ENCODE data around the gene KRTAP10-11. TPM values are rescaled to one million over a fixed set of nuclear protein-coding genes. Genes with fewer than 3 reads are reported as not detected.

The KRTAP10-11 gene
- total and polyA plus RNA-seq, 8 donors, result not detected

DNA sequence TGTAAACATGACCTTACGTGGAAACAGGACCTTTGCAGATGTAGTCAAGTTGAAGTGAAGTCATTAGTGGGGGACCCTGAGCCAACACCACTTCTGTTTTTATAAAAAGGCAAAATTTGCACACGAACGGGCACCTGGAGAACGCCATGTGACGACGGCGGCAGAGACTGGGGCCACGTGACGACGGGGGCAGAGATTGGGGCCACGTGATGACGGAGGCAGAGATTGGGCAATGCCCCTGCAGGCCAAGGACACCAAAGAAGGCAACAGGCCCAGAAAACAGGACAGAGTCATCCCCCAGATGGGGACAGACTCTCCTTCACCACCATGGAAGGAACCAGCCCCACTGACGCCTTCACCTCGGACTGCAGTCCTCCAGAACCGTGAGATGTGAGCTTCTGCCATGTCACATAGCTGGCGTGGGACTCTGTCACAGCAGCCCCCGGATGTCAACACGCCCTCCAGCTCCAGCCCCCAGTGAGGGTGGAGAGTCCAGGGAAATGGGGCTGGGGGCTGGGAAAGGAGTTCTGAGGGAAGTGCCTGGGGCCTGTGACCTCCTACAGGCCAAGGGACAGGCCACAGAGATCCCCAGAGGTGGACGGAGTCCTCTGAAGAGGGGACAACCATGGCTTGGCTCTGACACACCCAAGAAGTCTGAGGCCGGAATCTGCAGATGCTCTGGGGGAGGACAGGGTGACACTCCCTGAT, 4.2 kb downstream of the KRTAP10-11 start:
- Histone ChIP-seq H3K4me1 (no peaks in the 10 kb centered on the region), H3K9me3 (no peaks in the 10 kb centered on the region), H3K36me3 (no peaks in the 10 kb centered on the region), H3K27me3 (no peaks in the 10 kb centered on the region), H3K27ac (no peak overlapping the region), H3K4me3 (no peak overlapping the region)
- no peak for ATAC-seq
- FAIRE-seq, result no peak
- WGBS, 2 donors, result 74 to 81% methylated on average over 19 to 20 of the region's 20 CpGs
- intact Hi-C loops (cut with DNase I), result no loop called here
- DNase-seq, result no peak
- TF ChIP-seq, protein P1, sequence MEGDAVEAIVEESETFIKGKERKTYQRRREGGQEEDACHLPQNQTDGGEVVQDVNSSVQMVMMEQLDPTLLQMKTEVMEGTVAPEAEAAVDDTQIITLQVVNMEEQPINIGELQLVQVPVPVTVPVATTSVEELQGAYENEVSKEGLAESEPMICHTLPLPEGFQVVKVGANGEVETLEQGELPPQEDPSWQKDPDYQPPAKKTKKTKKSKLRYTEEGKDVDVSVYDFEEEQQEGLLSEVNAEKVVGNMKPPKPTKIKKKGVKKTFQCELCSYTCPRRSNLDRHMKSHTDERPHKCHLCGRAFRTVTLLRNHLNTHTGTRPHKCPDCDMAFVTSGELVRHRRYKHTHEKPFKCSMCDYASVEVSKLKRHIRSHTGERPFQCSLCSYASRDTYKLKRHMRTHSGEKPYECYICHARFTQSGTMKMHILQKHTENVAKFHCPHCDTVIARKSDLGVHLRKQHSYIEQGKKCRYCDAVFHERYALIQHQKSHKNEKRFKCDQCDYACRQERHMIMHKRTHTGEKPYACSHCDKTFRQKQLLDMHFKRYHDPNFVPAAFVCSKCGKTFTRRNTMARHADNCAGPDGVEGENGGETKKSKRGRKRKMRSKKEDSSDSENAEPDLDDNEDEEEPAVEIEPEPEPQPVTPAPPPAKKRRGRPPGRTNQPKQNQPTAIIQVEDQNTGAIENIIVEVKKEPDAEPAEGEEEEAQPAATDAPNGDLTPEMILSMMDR (IDR thresholded peaks at IDR 0.05), result no peak

DNA sequence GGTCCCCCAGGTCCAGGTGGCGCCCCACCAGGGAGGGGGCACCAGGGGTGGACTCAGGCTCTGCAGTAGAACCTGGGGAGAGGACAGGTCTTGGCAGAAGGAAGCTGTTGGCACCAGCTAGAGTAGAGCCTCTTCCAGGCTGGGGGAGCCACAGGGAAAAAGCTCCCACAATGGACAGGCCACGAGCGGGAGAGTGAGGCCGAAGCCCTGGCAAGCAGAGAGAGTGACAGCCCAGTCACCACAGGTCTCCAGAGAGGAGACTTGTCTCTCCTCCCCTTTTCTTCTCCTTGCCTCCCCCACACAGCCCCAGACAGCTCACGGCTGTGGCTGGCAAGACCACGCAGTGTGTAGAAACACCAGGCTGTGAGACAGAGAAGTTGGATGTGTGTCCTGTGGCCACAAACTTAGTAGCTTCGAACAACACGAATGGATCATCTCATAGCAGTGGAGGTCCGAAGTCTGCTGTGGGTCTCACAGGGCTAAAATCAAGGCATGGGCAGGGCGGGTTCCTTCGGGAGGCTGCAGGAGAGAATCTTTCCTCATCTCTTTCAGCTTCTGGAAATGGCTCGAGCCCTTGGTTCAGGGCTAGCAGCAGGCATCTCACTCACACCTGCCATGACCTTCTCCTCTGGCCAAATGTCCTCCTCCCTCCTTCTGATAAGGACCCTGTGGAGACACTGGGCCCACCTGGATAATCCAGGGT, 4.9 kb downstream of the KRTAP10-11 start:
- no peak for ATAC-seq
- no peaks in the 10 kb centered on the region for H3K9me3 ChIP-seq
- no peaks in the 10 kb centered on the region for H3K4me1 ChIP-seq
- intact Hi-C loops (cut with DNase I), result no loop called here
- WGBS, 2 donors, result 75% methylated on average over 12 of the region's 12 CpGs
- H3K36me3 ChIP-seq, result no peaks in the 10 kb centered on the region
- TF ChIP-seq, protein P1 (IDR thresholded peaks at IDR 0.05), result no peak
- no peak for DNase-seq
- no peaks in the 10 kb centered on the region for H3K27me3 ChIP-seq
- no peak overlapping the region for H3K4me3 ChIP-seq
- FAIRE-seq, result no peak
- no peak overlapping the region for H3K27ac ChIP-seq

DNA sequence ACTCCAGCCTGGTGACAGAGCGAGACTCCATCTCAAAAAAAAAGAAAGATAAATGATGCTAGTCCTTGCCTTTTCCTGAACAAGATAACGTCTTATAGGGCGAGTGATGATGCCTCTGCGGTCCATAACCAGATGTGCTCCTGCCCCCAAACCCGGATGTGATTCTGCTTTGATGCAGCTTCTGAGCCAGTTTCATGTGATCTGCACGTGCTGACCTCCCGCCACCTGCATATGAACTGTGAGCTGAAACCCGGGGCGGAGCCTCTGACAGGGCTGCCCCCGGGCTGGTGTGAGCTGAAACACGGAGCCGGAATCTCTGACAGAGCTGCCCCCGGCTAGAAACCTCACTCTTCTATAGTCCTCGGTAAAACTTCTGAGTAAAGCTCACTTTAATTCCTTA, 6.9 kb downstream of the KRTAP10-11 start:
- no peak overlapping the region for H3K4me3 ChIP-seq
- intact Hi-C loops (cut with DNase I), result no loop called here
- FAIRE-seq (no peak), ATAC-seq (no peak), DNase-seq (no peak)
- H3K4me1 ChIP-seq, result no peaks in the 10 kb centered on the region
- WGBS, 2 donors, result 54 to 67% methylated on average over 14 of the region's 14 CpGs
- H3K36me3 ChIP-seq, result no peaks in the 10 kb centered on the region
- TF ChIP-seq, protein P1 (IDR thresholded peaks at IDR 0.05), result no peak
- H3K9me3 ChIP-seq, result no peaks in the 10 kb centered on the region
- no peak overlapping the region for H3K27ac ChIP-seq
- H3K27me3 ChIP-seq, result peaks cover 0 to 8% (median 0%) of the 10 kb centered on the region in 4 donors

DNA sequence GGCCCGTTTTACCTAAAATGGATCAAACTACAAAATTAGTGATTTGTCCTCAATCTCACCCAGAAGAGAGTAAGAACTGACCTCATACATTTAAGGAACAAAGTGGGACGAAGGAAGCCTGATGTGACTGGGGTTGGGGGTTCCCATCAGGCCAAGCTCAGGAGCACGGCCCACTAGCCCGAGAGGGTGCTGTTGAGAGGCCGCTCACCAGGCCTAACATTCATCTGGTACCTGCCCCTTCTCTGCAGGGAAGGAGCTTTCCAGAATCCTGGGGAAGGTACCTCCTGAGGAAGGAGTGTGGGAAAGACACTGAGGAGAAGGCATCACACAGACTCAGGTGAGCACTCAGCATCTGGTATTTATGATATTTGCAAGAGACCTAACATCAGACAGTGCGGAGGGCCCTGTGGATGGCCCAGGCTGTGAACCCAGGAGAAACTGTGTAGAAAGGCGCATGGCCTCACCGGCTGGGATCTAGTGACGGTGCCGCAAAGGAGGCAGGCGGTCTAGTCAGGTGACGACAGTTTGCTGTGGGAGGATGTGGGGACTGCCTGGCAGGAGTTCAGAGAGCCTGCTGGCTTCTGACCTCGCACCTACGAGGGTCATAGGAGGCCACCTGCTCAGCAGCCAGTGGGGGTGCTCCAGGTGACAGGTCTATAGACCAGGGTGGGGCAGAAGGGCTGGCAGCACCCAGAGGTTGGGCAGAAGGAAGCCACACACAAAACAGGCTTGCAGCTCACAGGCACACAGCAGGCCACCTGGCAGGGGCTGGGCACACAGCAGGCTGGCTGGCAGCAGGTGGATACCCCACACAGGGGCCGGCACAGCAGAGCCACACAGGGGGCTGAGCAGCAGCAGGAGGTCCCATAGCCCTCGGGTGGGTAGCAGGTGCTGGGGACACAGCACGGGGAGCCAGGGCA, 7.7 kb downstream of the KRTAP10-11 start:
- Histone ChIP-seq H3K4me1 (no peaks in the 10 kb centered on the region), H3K4me3 (no peak overlapping the region), H3K36me3 (no peaks in the 10 kb centered on the region), H3K27ac (no peak overlapping the region), H3K27me3 (peaks cover 0 to 10% (median 0%) of the 10 kb centered on the region in 4 donors), H3K9me3 (no peaks in the 10 kb centered on the region)
- DNase-seq (no peak), ATAC-seq (no peak), FAIRE-seq (no peak)
- intact Hi-C loops (cut with DNase I), result no loop called here
- TF ChIP-seq, protein P1 (IDR thresholded peaks at IDR 0.05), result no peak
- 61 to 66% methylated on average over 17 of the region's 17 CpGs for whole genome bisulfite sequencing, 2 donors

All from pancreas (tissue), 10 donors.